Body of pancreas (tissue), 4 donors: Measurements from ENCODE around the gene PRKACA. TPM values are rescaled to one million over a fixed set of nuclear protein-coding genes. Genes with fewer than 3 reads are reported as not detected.

Experiments used
- ATAC-seq: fragments of 150-250 bp; one replicate; pipeline ENCODE4 v1.9.1; 2016
- DNase-seq, 4 donors: peaks; one replicate each; pipeline ENCODE4 v3.0.0-alpha.2; 2019
- H3K27ac ChIP-seq, 4 donors: fragments of 200-600 bp; sonication (generic); 1 replicate in 3 of 4; 2 replicates in 1 of 4; pipeline versions ENCODE4 v1.5.1 to v1.6.1; 2016 to 2019; ENCODE audit warnings: mild to moderate bottlenecking in 1 of 4, mixed read lengths in 1 of 4, moderate library complexity in 1 of 4
- H3K27me3 ChIP-seq, 2 donors: fragments of 200-600 bp; sonication (generic); one replicate each; pipeline ENCODE4 v1.6.0; 2016; ENCODE audit warnings: mild to moderate bottlenecking in 1 of 2
- H3K36me3 ChIP-seq, 2 donors: fragments of 200-600 bp; sonication (generic); replicated peaks in 1 of 2; 2 replicates each; pipeline ENCODE4 v1.5.1; 2016; ENCODE audit warnings: low read depth in 2 of 2; ENCODE audit not compliant: insufficient read depth in 1 of 2
- H3K4me1 ChIP-seq: fragments of 200-600 bp; sonication (generic); one replicate; pipeline ENCODE4 v1.6.0; 2016
- H3K4me3 ChIP-seq, 2 donors: fragments of 200-600 bp; sonication (generic); 1 replicate in 1 of 2; 2 replicates in 1 of 2; pipeline ENCODE4 v1.5.1; 2016 to 2019
- H3K9me3 ChIP-seq, 3 donors: fragments of 200-600 bp; sonication (generic); 1 replicate in 2 of 3; 2 replicates in 1 of 3; pipeline ENCODE4 v1.5.1; 2016
- CTCF ChIP-seq, 7 experiments: fragments of 450-650 bp in 4 of 7; fragments of 200-600 bp in 3 of 7; sonication (generic) in 3 of 7; IDR thresholded peaks; one replicate each; pipeline ENCODE4 v1.5.1; 2016 to 2019; ENCODE audit warnings: antibody characterized with exemption in 7 of 7
- POLR2A ChIP-seq, 3 donors: fragments of 450-650 bp; IDR thresholded peaks; one replicate each; pipeline ENCODE4 v1.6.1; 2016; ENCODE audit warnings: antibody characterized with exemption in 3 of 3, mild to moderate bottlenecking in 2 of 3
- WGBS, 2 donors: methylation state at CpG; one replicate each; pipeline ENCODE4 v1.1.5; 2017; 5-methylcytosine and 5-hydroxymethylcytosine counted together
- intact Hi-C: fragments of 100-400 bp; cut with DNase I; formaldehyde crosslinking; loops from one replicate; pipeline ENCODE4 v1.15.1; 2023
- total RNA-seq, 2 donors: library from RNA; depleted of rRNA; stranded (reverse); fragments of >200 nt; gene quantifications; one replicate each; pipeline ENCODE4 v1.1.0, GENCODE V29; 2016

PRKACA gene
- total RNA-seq, 2 donors from 2014 or later = 15.5 to 22.6 TPM

- peak; percentile 98 to 99 (median 99) for DNase-seq
- TF ChIP-seq POLR2A (IDR thresholded peaks at IDR 0.05) (peak in 2 of 3 donors; percentile 84 to 89), CTCF (IDR thresholded peaks at IDR 0.05) (peak; percentile 69 to 99 (median 95))
- Histone ChIP-seq H3K27me3 (no peaks in the 10 kb centered on the region), H3K27ac (peak within 1 kb of the TSS; percentile 91 to 99 (median 95)), H3K4me3 (peak within 1 kb of the TSS; percentile 22 to 63), H3K36me3 (no peaks in the 10 kb centered on the region), H3K9me3 (no peaks in the 10 kb centered on the region), H3K4me1 (peaks cover 11% of the 10 kb centered on the region)
- ATAC-seq = peak; percentile 90
- WGBS, 2 donors = 0% methylated on average over 18 to 78 of the region's 78 CpGs
- intact Hi-C loops = loop anchor here (10.0 kb wide), 1 partner anchor 52 kb away; the partner anchor contains the start of gene C19orf67
Observed at GRCh38 chr19:14136509-14137281, 19.1 kb upstream of the PRKACA start, which contains the start of gene ASF1B. Gene ASF1B (minus strand): TSS chr19:14136589. CDS start chr19:14136456, 133 bp downstream.

GRCh38 chr19:14135985-14136508, 18.5 kb upstream of the PRKACA start:
- WGBS, 2 donors = 1 to 2% methylated on average over 15 to 35 of the region's 38 CpGs
- intact Hi-C loops = loop anchor here (10.0 kb wide), 1 partner anchor 51 kb away; the partner anchor contains the start of gene C19orf67
- ATAC-seq (no peak), DNase-seq (no peak)
- Histone ChIP-seq H3K9me3 (no peaks in the 10 kb centered on the region), H3K27ac (peak overlapping the region; percentile 34 to 67 (median 62)), H3K27me3 (no peaks in the 10 kb centered on the region), H3K36me3 (no peaks in the 10 kb centered on the region), H3K4me3 (peak overlapping the region in 1 of 2 donors; percentile 26), H3K4me1 (peaks cover 11% of the 10 kb centered on the region)
- TF ChIP-seq CTCF (IDR thresholded peaks at IDR 0.05) (no peak), POLR2A (IDR thresholded peaks at IDR 0.05) (no peak)

DNA sequence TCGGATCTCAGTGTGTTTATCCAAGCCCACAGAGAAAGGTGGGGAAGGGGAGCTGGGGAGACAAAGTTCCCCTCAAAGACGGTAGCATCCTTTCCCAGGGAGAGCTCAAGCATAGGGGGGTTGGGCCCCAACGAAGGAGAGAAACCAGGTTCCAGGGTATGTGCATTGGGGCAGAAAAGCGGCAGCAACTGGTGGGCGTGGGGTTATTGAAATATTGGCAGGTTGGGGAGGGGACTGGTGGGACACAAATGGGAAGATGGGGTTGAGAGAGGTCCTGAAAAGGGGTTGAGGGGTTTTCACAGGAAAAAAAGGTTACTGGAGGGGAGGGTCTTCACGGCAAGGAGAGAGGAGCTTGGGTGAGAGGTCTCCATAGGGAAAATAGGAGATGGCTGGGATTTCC, 17.8 kb upstream of the PRKACA start:
- no peak for DNase-seq
- Histone ChIP-seq H3K9me3 (no peaks in the 10 kb centered on the region), H3K36me3 (no peaks in the 10 kb centered on the region), H3K4me3 (no peak overlapping the region), H3K27me3 (no peaks in the 10 kb centered on the region), H3K27ac (no peak overlapping the region), H3K4me1 (peaks cover 11% of the 10 kb centered on the region)
- intact Hi-C loops = loop anchor here (10.0 kb wide), 1 partner anchor 51 kb away; the partner anchor contains the start of gene C19orf67
- no peak for TF ChIP-seq POLR2A (IDR thresholded peaks at IDR 0.05)
- no peak for TF ChIP-seq CTCF (IDR thresholded peaks at IDR 0.05)
- 18 to 36% methylated on average over 6 of the region's 6 CpGs for WGBS, 2 donors
- ATAC-seq = no peak

GRCh38 chr19:14127929-14128509, 10.5 kb upstream of the PRKACA start:
- no peaks in the 10 kb centered on the region for H3K36me3 ChIP-seq
- 36 to 67% methylated on average over 1 to 4 of the region's 4 CpGs for WGBS, 2 donors
- peak; percentile 48 for ATAC-seq
- TF ChIP-seq CTCF (IDR thresholded peaks at IDR 0.05) (no peak), POLR2A (IDR thresholded peaks at IDR 0.05) (no peak)
- no peaks in the 10 kb centered on the region for H3K27me3 ChIP-seq
- no peaks in the 10 kb centered on the region for H3K9me3 ChIP-seq
- DNase-seq = peak in 2 of 4 donors; percentile 41 to 50
- peak overlapping the region in 1 of 4 donors; percentile 27 for H3K27ac ChIP-seq
- intact Hi-C loops = no loop called here
- peaks cover 9% of the 10 kb centered on the region for H3K4me1 ChIP-seq
- no peak overlapping the region for H3K4me3 ChIP-seq
